Measurements from ENCODE around the gene NAB1.

The NAB1 gene

GRCh38 chr2:190659553-190659952, 10.7 kb downstream of the NAB1 start:
- Histone ChIP-seq H2AFZ (no peak overlapping the region), H3K27me3 (ENCODE audit: control insufficient read depth, insufficient read depth, low read length) (no peaks in the 10 kb centered on the region), H3K4me1 (no peaks in the 10 kb centered on the region), H3K9ac (no peak overlapping the region), H3K79me2 (no peaks in the 10 kb centered on the region), H3K36me3 (ENCODE audit: control insufficient read depth, insufficient read depth, low read length) (no peaks in the 10 kb centered on the region), H3K9me3 (ENCODE audit: control insufficient read depth, low read length) (no peaks in the 10 kb centered on the region), H3K4me2 (ENCODE audit: low read length) (no peak overlapping the region), H3K4me3 (ENCODE audit: low read depth, low read length) (no peak overlapping the region), H3K27ac (no peak overlapping the region)
- TF ChIP-seq CTCF (IDR thresholded peaks at IDR 0.05) = no peak

- H3K27ac ChIP-seq = no peak overlapping the region
- H3K27me3 ChIP-seq (ENCODE audit: control insufficient read depth, insufficient read depth, low read length) = no peaks in the 10 kb centered on the region
- TF ChIP-seq CTCF (IDR thresholded peaks at IDR 0.05) = no peak
- no peaks in the 10 kb centered on the region for H3K36me3 ChIP-seq (ENCODE audit: control insufficient read depth, insufficient read depth, low read length)
- no peaks in the 10 kb centered on the region for H3K4me1 ChIP-seq
- H3K9me3 ChIP-seq (ENCODE audit: control insufficient read depth, low read length) = no peaks in the 10 kb centered on the region
- no peak overlapping the region for H3K4me3 ChIP-seq (ENCODE audit: low read depth, low read length)
- no peak overlapping the region for H3K4me2 ChIP-seq (ENCODE audit: low read length)
- H3K79me2 ChIP-seq = no peaks in the 10 kb centered on the region
- no peak overlapping the region for H2AFZ ChIP-seq
- H3K9ac ChIP-seq = no peak overlapping the region
Measured at GRCh38 chr2:190662754-190663153, 13.9 kb downstream of the NAB1 start.

GRCh38 chr2:190663348-190663747, 14.5 kb downstream of the NAB1 start:
- H3K27ac ChIP-seq = no peak overlapping the region
- no peak overlapping the region for H3K4me2 ChIP-seq (ENCODE audit: low read length)
- no peaks in the 10 kb centered on the region for H3K36me3 ChIP-seq (ENCODE audit: control insufficient read depth, insufficient read depth, low read length)
- no peaks in the 10 kb centered on the region for H3K9me3 ChIP-seq (ENCODE audit: control insufficient read depth, low read length)
- no peak overlapping the region for H2AFZ ChIP-seq
- no peaks in the 10 kb centered on the region for H3K79me2 ChIP-seq
- no peak for TF ChIP-seq CTCF (IDR thresholded peaks at IDR 0.05)
- no peak overlapping the region for H3K9ac ChIP-seq
- H3K4me3 ChIP-seq (ENCODE audit: low read depth, low read length) = no peak overlapping the region
- no peaks in the 10 kb centered on the region for H3K4me1 ChIP-seq
- H3K27me3 ChIP-seq (ENCODE audit: control insufficient read depth, insufficient read depth, low read length) = no peaks in the 10 kb centered on the region

- no peaks in the 10 kb centered on the region for H3K79me2 ChIP-seq
- no peak overlapping the region for H3K4me2 ChIP-seq (ENCODE audit: low read length)
- no peaks in the 10 kb centered on the region for H3K36me3 ChIP-seq (ENCODE audit: control insufficient read depth, insufficient read depth, low read length)
- H3K9ac ChIP-seq = no peak overlapping the region
- H3K27ac ChIP-seq = no peak overlapping the region
- H3K27me3 ChIP-seq (ENCODE audit: control insufficient read depth, insufficient read depth, low read length) = no peaks in the 10 kb centered on the region
- no peaks in the 10 kb centered on the region for H3K4me1 ChIP-seq
- no peaks in the 10 kb centered on the region for H3K9me3 ChIP-seq (ENCODE audit: control insufficient read depth, low read length)
- H2AFZ ChIP-seq = no peak overlapping the region
- TF ChIP-seq CTCF (IDR thresholded peaks at IDR 0.05) = no peak
- no peak overlapping the region for H3K4me3 ChIP-seq (ENCODE audit: low read depth, low read length)
Measured at GRCh38 chr2:190663839-190664238, 15.0 kb downstream of the NAB1 start.

- Histone ChIP-seq H3K4me2 (ENCODE audit: low read length) (no peak overlapping the region), H3K9ac (no peak overlapping the region), H3K27ac (no peak overlapping the region), H2AFZ (no peak overlapping the region), H3K27me3 (ENCODE audit: control insufficient read depth, insufficient read depth, low read length) (no peaks in the 10 kb centered on the region), H3K4me1 (no peaks in the 10 kb centered on the region), H3K36me3 (ENCODE audit: control insufficient read depth, insufficient read depth, low read length) (no peaks in the 10 kb centered on the region), H3K9me3 (ENCODE audit: control insufficient read depth, low read length) (no peaks in the 10 kb centered on the region), H3K79me2 (no peaks in the 10 kb centered on the region), H3K4me3 (ENCODE audit: low read depth, low read length) (no peak overlapping the region)
- TF ChIP-seq CTCF (IDR thresholded peaks at IDR 0.05) = no peak
Measured at GRCh38 chr2:190664240-190664639, 15.4 kb downstream of the NAB1 start.

Measured in parathyroid adenoma (tissue), 2 donors.